Stimulated activated CD4-positive, alpha-beta T cell treated with anti-CD3 and anti-CD28 coated beads, Interleukin-1b, Interleukin-23, amount 100 ng/mL, for 48 hours (primary cell): ENCODE results near the gene PHACTR2.

Experiments
- DNase-seq: peaks from one replicate; pipeline ENCODE4 v3.0.0-alpha.2; 2020

PHACTR2 gene

DNA sequence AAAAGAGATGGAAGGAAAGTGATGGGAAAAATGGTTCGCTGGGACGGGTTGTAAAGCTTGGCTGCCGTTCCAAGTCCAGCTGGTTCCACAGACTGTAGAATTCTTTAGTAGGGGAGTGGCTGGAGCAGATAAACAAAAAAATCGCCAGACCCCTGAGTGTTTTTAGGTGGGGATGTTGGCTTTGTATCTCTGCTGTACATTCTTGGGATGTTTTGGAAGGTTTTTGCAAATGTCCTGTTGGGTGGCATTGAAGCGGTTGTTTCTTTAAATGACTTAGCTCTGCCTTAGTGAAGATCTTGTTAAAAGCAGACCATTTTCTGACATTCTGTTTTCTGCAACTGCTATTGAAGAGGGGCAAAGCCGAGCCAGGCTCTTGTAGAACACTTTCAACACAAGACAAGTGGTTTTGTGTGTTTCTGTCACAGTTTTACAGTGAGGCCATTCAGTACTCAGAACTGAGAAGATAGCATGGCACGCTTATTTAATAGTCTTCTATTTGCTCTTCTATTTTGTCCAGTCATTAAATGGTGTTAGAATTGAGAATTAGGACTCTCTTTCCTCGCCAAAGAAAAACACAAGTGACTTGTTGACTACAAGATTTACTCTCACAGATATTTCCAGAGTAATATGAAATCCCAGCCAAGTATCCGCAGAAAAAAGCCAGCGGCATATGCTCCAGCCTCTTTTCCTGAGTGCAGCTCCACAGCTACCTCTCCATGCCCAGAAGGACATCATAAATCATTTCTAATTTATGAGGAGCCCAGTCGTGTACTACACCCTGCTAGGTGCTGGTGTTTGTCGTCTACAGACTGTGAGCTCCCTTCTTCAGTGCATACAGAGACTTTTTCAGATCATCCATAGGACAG is 65.8 kb downstream of the PHACTR2 start:
- DNase-seq = no peak

GRCh38 chr6:143744551-143745165 is 66.9 kb downstream of the PHACTR2 start:
- no peak for DNase-seq

DNA sequence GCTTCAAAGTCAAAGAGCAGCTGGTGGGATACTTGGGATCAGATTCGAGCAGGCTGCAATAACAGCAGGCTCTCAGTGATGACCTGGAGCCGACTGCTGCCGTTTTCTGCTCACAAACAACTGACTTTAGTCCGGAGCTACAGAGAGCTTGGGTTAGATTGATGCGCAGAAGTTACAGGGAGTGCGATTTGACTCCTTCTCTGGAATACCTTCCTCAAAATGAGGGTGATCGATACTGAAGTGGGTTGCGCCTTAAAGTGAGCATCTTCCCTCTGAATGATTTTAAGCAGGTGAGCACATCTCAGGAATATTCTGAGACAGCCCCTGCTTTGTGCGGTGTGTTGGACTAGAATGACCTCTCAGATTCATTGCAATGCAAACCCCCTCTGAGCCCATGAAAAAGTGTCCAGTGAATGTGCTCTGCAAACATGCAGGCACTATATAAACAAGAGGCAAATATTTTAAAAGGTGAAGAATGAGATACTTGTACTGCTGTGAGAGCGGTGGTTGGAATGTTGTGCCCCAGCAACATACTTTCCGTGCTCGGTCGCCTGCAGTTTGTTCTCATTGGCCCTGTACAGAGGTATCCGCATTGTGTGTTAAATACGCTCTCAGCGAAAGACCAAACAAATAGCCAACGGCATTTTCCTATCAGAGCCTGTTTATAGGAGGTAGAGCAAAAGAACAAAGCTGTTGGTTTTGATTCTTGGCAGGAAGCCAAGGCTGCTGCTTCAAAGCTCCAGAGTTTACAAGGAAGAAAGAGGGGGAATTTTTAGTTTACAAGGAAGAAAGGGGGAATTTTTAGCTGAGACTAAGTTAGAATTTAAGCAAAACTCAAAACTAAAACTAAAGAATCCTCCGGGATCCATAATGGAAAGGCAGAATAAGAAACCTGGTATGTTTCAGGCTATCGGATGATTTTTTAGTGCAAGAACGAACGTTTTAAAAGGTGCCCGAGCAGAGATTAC is 67.7 kb downstream of the PHACTR2 start:
- no peak for DNase-seq

DNA sequence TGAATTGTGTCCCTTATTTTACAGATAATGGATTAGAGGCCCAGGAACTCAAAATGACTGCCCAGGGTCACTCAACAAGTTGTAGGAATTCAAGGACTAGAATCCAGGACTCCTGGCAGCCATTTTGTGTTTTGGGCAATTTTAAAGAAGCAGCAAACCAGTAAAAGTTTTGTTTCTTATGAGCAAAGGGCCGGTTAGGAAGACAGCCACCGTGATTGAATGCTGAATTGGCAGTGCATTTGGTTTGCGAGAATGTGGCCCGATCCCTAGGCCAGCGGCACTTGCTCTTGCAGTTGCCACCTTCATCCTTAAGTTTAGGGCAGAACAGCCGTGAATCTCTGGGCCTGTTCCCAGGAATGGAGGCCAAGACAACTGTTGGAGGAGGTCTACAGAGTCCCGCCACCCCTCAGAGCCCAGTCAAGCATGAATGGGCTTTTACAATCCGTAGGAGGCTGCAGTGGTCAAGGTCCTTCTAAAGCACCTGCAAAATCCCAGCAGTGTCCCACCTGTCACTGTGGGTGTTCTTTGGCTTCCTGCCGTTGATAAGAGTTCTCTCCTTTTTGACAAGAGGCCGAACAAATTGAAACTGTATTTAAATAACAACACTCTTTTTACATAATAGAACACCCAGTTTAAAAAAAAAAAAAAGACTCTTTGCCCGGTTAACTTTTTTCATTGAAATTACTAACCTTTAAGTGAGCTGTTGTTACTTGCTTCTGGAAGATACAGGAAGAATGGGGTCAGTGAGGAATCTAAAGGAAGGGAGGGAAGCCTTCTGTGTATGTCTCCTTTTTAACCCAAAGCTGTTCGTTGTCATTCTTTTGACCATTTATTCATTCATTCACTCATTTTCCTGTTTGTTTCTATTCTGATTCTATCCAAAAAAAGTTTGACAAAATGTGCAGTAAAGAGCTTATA is 68.7 kb downstream of the PHACTR2 start:
- DNase-seq = no peak

DNA sequence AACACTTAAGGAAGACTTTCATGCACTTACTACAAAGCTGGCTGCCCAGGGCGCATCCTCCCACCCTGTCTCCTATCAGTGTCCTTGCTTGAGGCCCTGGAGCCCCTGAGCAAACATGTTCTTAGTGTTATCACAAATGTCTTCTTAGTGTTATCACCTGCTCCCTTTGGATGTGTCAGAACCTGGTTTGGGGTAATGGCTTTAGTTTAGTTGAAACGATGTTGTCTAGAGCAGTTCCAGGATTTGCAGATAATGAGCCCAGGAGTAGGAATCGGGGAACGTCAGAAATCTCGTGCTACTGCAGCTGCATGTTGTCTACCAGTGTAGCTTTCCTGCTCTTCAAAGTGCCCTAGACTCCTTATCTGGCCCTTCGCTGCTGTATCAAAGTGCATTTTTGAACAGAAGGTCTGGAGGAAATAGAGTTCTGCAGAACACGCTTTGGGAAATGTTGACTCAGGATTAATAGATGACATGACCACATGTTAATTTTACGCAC is 69.6 kb downstream of the PHACTR2 start:
- DNase-seq = no peak

GRCh38 chr6:143749891-143750290 is 72.1 kb downstream of the PHACTR2 start:
- no peak for DNase-seq

DNA sequence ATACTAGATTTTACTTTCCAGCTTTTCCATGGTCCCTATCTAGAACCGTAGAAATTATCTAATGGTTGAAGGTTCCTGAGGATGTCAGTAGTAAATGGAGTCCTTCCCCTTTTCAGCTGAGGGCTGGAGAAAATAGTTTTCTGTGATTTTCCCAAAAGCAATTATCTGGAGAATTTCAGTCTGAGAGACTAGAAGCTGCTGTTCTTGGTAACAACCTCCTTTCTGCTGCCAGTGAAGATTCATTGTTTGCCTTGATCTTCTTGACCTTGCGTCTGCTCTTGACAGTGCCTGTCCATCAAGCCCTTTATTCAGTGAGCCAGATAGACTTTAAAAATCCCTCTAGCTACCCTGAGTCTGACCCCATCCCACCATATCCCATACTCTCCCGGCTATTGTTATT is 73.1 kb downstream of the PHACTR2 start:
- DNase-seq = no peak

- no peak for DNase-seq
Measured at GRCh38 chr6:143752459-143752858, 74.7 kb downstream of the PHACTR2 start.

DNA sequence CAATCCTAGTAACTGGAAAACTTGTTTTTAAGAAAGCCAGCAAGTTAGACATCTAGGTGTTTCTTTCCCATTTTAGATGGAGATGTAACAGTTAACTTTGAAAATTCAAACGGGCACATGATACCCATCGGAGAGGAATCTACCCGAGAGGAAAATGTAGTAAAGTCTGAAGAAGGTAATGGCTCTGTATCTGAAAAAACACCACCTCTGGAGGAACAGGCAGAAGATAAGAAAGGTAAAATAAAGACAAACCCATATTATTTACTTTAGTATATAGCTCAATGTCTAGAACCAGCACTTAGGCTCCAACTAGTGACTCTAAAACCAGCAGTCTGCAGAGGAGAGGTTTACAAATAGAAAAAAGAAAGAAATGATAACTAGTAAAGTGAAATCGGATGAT is 75.9 kb downstream of the PHACTR2 start:
- DNase-seq = no peak

- DNase-seq = no peak
Measured at GRCh38 chr6:143754204-143754603, 76.4 kb downstream of the PHACTR2 start.

DNA sequence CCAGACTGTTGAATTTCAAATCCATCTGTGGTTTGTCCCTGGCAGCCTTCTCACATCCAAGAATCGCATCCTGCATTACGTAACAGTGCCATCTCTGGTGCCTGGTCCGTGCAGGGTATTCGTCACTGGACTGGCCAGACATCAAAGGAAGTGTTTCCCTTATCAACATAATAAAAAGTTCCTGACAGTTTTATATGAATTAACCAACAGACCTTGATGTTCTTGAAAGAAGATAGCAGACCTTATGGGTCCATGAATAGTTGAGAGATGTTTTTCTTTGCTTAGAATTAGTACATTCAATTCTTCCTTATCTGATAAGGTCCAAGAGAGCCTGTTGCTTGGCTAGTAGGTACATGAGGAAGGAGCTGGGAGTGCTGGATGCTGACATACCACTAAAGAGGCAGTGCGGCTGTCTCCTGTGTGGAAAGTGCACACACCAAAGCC is 77.6 kb downstream of the PHACTR2 start:
- DNase-seq = no peak

DNA sequence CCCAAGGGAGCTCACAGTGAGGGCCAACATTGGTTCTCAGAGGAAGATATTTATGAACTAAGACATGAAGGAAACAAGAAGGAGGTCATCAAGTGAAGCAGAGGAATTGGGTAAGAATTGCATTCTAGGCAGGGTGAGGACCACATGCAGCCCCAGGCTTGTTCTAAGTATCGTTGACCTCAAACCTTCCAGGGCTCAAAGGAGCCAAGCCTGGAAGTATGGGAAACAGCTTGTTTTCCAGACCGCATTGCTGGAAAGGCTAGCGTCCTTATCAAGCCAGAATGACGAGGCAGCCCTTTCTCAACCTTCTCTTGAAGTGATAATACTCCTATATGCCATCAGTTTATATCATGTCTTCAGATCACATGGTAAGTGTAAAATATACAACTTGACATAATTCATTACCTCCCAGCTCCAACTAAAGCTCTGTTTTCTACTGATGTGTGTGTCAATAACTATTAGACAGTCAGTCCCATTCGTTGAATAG is 79.6 kb downstream of the PHACTR2 start:
- DNase-seq = no peak

DNA sequence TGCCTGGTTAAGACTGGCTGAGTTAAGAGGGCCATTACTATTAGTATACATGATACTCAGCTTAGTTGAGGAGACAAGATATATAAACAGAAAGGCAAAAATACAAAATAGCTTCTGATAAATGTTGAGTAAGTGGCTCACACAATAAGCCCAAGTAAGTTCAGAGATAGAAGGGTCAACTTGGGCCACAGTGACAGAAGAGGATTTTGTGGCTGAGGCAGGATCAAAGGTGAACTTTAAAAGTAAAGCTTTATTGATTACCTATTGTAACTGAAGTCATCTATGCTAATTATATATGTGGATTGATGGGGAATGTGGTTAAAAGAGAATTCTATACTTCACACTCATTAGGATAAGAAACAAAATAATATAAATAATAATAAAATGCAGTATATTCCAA is 80.8 kb downstream of the PHACTR2 start:
- DNase-seq = no peak

- DNase-seq = no peak
Measured at GRCh38 chr6:143759666-143760065, 81.9 kb downstream of the PHACTR2 start.

DNA sequence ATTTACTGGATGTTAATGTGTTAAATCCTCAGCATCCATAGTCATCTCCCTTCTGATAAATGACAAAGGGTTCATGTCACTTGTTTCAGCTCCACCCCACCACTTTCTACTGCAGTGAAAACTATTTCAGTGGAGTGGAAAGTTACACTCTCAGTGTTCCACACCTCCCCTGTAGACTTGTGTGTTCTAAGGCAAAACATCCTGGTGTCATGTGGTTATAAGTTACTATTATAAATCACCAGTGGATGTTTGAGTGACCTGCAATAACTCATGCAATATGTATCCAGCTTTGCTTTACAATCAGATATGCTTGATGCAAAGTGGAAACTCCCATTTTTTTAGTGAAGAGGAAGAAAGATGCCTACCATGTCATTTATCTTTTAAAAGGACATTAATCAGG is 83.3 kb downstream of the PHACTR2 start:
- no peak for DNase-seq

DNA sequence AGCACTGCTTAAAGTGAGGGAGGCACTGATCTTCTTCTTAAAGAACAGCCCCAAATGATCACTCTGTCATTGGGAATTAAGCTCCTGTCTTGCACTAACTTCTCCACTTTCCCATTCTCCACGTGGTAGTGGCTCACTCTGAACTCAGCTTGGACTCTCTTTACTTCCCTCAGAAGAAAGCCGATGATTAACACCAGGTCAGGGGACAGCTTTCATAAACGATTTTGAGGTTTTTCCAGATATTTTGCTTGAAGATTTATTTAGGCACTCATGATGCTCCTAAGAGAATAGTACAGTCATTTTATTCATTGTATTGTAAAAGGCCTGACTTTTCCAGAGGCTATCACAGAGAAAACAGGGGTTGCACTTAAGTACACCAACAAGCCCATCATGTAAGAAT is 84.4 kb downstream of the PHACTR2 start:
- DNase-seq = no peak

DNA sequence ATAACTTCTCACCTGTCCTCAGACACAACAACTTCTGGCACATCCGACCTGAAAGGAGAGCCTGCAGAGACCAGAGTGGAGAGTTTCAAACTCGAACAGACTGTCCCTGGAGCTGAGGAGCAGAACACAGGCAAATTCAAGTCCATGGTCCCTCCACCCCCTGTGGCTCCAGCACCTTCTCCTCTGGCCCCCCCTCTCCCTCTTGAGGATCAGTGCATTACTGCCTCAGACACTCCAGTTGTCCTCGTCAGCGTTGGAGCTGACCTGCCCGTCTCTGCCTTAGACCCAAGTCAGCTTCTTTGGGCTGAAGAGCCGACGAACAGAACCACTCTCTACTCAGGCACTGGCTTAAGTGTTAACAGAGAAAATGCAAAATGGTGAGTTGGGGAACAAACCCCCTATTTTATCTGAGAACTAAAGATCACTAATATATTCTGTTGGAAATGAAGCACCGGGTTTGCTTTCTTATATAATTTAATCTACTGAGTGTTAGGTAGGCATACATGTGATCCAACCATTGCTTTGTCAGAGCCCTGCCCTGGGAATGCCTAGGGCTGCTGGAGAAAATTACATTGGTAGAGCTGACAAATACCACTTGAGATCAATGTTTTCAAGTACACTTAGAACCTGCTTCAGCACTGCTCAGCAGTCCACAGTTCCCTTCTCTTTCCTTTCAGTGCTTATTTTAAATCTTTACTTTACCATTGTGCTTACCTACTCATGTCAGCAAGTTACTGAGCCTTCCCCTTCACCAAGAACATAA is 87.8 kb downstream of the PHACTR2 start:
- DNase-seq = no peak

DNA sequence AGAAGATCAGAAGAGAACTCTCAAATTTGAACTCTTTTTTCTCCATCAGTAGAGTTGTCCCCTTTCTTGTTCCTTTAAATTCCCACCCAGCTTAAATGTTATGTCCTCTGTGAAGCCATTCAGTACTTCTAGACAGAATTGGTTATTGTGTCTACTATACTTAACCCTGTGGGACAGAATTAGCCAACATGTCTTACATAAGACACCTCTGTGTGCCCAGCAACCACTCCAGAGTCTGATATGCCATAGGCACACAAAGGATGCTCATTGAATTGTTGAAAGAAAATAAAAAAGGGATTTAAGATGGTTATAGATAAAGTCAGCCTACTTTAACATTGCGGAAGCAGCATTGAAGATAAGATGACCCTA is 88.4 kb downstream of the PHACTR2 start:
- no peak for DNase-seq

- no peak for DNase-seq
Measured at GRCh38 chr6:143767433-143767832, 89.7 kb downstream of the PHACTR2 start.

- DNase-seq = no peak
Measured at GRCh38 chr6:143772116-143773086, 94.6 kb downstream of the PHACTR2 start.
